ENCODE results near the gene ATG2A. TPM values are rescaled to one million over a fixed set of nuclear protein-coding genes. Genes with fewer than 3 reads are reported as not detected.

The ATG2A gene
- total and polyA plus RNA-seq, 10 of the 15 experiments (the other 5 are each of a cell fraction or from before 2014, with no cell fraction given), result 0.08 to 19.0 (median 4.6) TPM

GRCh38 chr11:64916775-64917662 lies at the start of gene ATG2A (continued):
- TF ChIP-seq SKIL (IDR thresholded peaks at IDR 0.05; ENCODE audit: low read depth, poor library complexity, severe bottlenecking) (no peak), DPF2 (IDR thresholded peaks at IDR 0.05) (peak; percentile 57), LARP7 (IDR thresholded peaks at IDR 0.05) (peak; percentile 97), NR2C1 (IDR thresholded peaks at IDR 0.05) (peak; percentile 81), ETV6 (conservative IDR thresholded peaks at IDR 0.05 in 1 of 2, IDR thresholded peaks at IDR 0.05 in 1 of 2; ENCODE audit: borderline replicate concordance in 1 of 2, low read depth in 1 of 2) (no peak), ATF7 (IDR thresholded peaks at IDR 0.05; ENCODE audit: low read depth) (peak; percentile 35; the same call in 1 of the 2 replicates), HSF1 (IDR thresholded peaks at IDR 0.05; ENCODE audit: low read depth, low read length) (no peak), REST (IDR thresholded peaks at IDR 0.05; ENCODE audit: low read depth, low read length) (0 out of 2 replicates have a peak, but pooled peaks have one; percentile 17), GATAD2B (conservative IDR thresholded peaks at IDR 0.05; ENCODE audit: low read depth) (peak; percentile 76), SREBF1 (IDR thresholded peaks at IDR 0.05; ENCODE audit: low read length) (peak; percentile 16; the same call in 1 of the 2 replicates), SMARCA5 (IDR thresholded peaks at IDR 0.05) (peak; percentile 88), USF2 (IDR thresholded peaks at IDR 0.05; ENCODE audit: borderline replicate concordance, low read depth, low read length) (no peak), ZNF207 (IDR thresholded peaks at IDR 0.05; ENCODE audit: borderline replicate concordance) (peak; percentile 22; the same call in 1 of the 2 replicates), ZSCAN29 (IDR thresholded peaks at IDR 0.05) (peak; percentile 53; the same call in 1 of the 2 replicates), POU2F2 (IDR thresholded peaks at IDR 0.05; ENCODE audit: borderline replicate concordance, low read depth, low read length) (no peak), MLLT1 (IDR thresholded peaks at IDR 0.05) (no peak; the same call in 1 of the 2 replicates), HDAC6 (IDR thresholded peaks at IDR 0.05; ENCODE audit: unreplicated experiment) (peak; percentile 21), TAF1 (IDR thresholded peaks at IDR 0.05; ENCODE audit: borderline replicate concordance, low read depth, low read length) (peak; percentile 74), POLR2AphosphoS5 (IDR thresholded peaks at IDR 0.05; ENCODE audit: low read length) (peak; percentile 85)
